ENCODE data around the gene SCRG1. TPM values are rescaled to one million over a fixed set of nuclear protein-coding genes. Genes with fewer than 3 reads are reported as not detected.

Gene SCRG1
- total RNA-seq, 6 experiments from 2014 or later = not detected

DNA sequence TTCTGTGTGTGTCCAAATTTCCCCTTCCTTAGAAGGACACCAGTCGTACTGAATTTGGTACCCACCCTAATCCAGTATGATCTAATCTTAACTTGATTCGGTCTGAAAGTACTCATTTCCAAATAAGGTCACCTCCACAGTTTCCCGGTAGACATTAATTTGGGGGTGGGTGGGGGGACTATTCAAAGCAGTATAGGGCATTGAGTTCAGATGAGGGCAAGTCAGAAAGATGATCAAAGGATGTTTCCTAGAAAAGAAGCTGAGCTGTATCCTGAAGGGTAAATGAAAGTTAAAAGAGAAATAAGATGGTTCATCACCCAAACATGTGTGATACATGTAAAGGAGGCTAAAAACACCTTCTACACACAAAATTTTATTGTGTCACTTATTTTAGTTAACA is 42.0 kb upstream of the SCRG1 start:
- Mint-ChIP-seq H3K4me3 (no peak overlapping the region), H3K27me3 (ENCODE audit: insufficient read depth) (no peaks in the 10 kb centered on the region), H3K4me1 (ENCODE audit: low read depth) (peaks cover 33% of the 10 kb centered on the region), H3K9me3 (no peaks in the 10 kb centered on the region), H3K36me3 (ENCODE audit: low read depth) (no peaks in the 10 kb centered on the region), H3K27ac (no peak overlapping the region)
- DNase-seq = no peak
- TF ChIP-seq, protein P1, sequence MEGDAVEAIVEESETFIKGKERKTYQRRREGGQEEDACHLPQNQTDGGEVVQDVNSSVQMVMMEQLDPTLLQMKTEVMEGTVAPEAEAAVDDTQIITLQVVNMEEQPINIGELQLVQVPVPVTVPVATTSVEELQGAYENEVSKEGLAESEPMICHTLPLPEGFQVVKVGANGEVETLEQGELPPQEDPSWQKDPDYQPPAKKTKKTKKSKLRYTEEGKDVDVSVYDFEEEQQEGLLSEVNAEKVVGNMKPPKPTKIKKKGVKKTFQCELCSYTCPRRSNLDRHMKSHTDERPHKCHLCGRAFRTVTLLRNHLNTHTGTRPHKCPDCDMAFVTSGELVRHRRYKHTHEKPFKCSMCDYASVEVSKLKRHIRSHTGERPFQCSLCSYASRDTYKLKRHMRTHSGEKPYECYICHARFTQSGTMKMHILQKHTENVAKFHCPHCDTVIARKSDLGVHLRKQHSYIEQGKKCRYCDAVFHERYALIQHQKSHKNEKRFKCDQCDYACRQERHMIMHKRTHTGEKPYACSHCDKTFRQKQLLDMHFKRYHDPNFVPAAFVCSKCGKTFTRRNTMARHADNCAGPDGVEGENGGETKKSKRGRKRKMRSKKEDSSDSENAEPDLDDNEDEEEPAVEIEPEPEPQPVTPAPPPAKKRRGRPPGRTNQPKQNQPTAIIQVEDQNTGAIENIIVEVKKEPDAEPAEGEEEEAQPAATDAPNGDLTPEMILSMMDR (IDR thresholded peaks at IDR 0.05) = no peak

DNA sequence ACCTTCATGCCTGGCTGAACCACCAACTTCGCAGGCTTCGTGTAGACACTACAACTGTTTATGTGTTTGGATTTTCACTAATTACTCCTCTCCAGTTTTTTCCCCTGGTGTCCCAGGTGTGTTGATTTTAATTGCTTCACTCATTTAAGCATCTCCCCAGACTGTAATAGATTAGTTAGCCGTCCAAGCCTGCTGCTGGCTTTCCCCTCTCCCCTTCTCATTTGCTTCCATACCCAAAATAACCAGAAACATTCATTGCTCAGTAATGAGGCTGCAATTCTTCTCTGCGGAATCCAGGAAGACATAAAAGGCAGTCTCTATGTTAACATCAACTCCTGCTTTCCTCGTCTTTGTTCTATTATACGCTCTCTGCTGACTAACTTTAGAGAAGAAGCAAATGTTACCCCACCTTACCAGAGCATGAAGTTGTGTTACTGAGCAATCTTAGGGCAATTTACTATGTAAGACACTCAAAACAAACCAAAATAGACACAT is 37.9 kb upstream of the SCRG1 start:
- Mint-ChIP-seq H3K36me3 (ENCODE audit: low read depth) (no peaks in the 10 kb centered on the region), H3K4me3 (no peak overlapping the region), H3K4me1 (ENCODE audit: low read depth) (peaks cover 22% of the 10 kb centered on the region), H3K9me3 (no peaks in the 10 kb centered on the region), H3K27ac (no peak overlapping the region), H3K27me3 (ENCODE audit: insufficient read depth) (peaks cover 2% of the 10 kb centered on the region)
- no peak for DNase-seq
- TF ChIP-seq, protein P1 (IDR thresholded peaks at IDR 0.05) = no peak

DNA sequence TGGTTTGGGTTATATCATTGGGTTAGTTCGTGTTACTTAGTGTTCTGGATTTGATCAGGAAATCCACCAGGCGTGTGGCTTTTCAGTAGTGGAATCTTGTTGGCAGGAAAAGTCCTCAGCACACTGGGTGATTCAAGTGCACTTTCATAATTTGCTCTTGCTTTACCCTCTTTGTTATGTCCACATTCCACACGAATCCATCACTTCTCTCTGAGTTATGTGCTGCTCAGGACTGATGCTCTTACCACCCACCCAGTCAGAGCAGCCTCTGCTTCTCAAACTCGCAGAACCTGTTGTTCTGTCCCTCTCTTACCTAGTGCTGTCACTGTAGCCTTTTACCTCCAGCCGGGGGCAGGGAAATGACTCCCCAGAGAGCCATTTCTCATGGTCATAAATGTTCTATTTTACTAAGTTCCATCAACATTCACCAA is 37.2 kb upstream of the SCRG1 start:
- DNase-seq = peak; percentile 65
- H3K36me3 Mint-ChIP-seq (ENCODE audit: low read depth) = no peaks in the 10 kb centered on the region
- H3K27me3 Mint-ChIP-seq (ENCODE audit: insufficient read depth) = peaks cover 3% of the 10 kb centered on the region
- TF ChIP-seq, protein P1 (IDR thresholded peaks at IDR 0.05) = no peak
- H3K4me3 Mint-ChIP-seq = peak overlapping the region; percentile 36; the same call in 1 of the 2 replicates
- peaks cover 22% of the 10 kb centered on the region for H3K4me1 Mint-ChIP-seq (ENCODE audit: low read depth)
- no peaks in the 10 kb centered on the region for H3K9me3 Mint-ChIP-seq
- H3K27ac Mint-ChIP-seq = peak overlapping the region; percentile 27

DNA sequence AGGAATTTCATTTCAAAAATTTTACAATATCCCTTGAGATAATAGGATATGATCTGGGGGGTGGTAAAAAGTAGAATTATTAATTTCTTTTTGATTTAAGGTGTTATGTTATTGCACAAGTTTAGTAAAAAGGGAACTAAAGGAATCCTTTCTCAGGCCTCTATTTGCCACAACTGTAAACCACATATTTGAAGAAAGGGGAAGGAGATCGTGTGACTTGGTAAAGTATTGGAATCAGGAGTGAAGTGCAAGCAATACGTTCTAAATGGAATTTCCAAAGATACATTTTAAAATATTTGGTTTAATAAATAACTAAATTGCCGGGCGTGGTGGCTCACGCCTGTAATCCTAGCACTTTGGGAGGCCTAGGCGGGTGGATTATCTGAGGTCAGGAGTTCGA is 35.3 kb upstream of the SCRG1 start:
- Mint-ChIP-seq H3K9me3 (no peaks in the 10 kb centered on the region; the same call in 1 of the 2 replicates), H3K36me3 (ENCODE audit: low read depth) (peaks cover 4% of the 10 kb centered on the region; the same call in 1 of the 2 replicates), H3K4me3 (no peak overlapping the region), H3K27me3 (ENCODE audit: insufficient read depth) (peaks cover 3% of the 10 kb centered on the region), H3K4me1 (ENCODE audit: low read depth) (peaks cover 22% of the 10 kb centered on the region), H3K27ac (no peak overlapping the region)
- DNase-seq = no peak
- TF ChIP-seq, protein P1 (IDR thresholded peaks at IDR 0.05) = no peak

DNA sequence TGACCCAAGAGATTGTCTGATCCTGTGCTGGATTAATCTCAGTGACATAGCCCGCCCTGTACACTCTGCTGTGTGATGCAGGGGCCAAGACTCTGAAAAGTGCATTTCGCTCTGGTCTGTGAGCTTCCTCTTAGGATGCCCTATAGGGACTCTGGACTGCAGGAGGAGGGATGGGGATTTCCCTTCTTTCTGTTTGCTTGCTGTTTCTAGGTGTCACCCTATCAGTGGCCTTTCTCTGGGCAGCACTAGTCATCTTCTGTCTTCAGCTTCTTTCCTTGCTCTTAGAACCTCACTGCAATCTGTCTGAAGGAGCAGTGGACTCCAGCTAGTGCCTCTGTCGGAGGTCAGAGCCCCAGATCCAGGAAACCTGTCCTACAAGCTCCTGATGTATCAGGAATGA is 34.5 kb upstream of the SCRG1 start:
- Mint-ChIP-seq H3K27ac (no peak overlapping the region), H3K4me3 (no peak overlapping the region), H3K27me3 (ENCODE audit: insufficient read depth) (peaks cover 3% of the 10 kb centered on the region), H3K4me1 (ENCODE audit: low read depth) (peaks cover 22% of the 10 kb centered on the region), H3K36me3 (ENCODE audit: low read depth) (peaks cover 4% of the 10 kb centered on the region; the same call in 1 of the 2 replicates), H3K9me3 (no peaks in the 10 kb centered on the region; the same call in 1 of the 2 replicates)
- TF ChIP-seq, protein P1 (IDR thresholded peaks at IDR 0.05) = no peak
- DNase-seq = no peak
